NCI-H69 (cell line): ENCODE results near the gene KCNH1.
"Not testable (repeated sequence)": the region's sequence is repeated elsewhere in the genome, so short reads cannot be mapped to it uniquely, and the experiment has no call there.

Experiments used
- DNase-seq: peaks from one replicate; lab custom pipeline; 2025; lab: John Stamatoyannopoulos, UW

KCNH1 gene

DNA sequence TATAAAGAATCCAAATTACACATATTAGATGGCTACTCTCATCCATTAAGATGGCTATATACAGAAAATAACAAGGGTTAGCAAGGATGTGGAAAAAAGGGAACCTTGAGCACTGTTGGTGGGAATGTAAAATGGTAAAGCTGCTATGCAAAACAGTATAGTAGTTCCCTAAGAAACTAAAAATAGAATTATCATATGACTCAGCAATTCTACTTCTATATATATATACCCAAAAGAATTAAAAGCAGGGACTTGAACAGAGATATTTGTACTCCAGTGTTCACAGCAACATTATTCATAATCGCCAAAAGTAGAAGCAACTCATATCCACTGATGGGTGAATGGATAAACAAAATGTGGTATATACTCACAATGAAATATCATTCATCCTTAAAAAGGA, 126.1 kb downstream of the KCNH1 start:
- no peak for DNase-seq

GRCh38 chr1:210995931-210996330, 138.0 kb downstream of the KCNH1 start:
- not testable (repeated sequence) for DNase-seq

DNA sequence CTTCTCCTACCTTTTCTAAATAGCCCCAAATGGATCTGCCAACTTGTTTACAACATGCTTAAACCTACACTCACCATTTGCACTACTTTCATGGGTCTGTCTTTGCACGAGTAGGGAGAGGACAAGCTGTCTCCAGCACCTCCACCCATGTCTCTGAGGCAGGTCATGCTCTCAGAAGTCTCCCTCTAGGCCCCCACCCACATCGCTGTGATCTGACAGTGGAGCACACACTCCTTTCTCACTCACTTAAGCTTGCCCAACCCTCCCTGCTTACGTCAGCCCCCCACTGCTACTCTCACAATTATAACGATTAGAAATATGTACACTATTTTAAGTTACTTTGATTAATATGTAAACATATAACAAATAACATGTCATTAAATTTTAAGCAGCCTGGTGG, 141.1 kb downstream of the KCNH1 start:
- peak; percentile 22 for DNase-seq

- peak; percentile 66 for DNase-seq
Measured at GRCh38 chr1:210989905-210990304, 144.0 kb downstream of the KCNH1 start.

DNA sequence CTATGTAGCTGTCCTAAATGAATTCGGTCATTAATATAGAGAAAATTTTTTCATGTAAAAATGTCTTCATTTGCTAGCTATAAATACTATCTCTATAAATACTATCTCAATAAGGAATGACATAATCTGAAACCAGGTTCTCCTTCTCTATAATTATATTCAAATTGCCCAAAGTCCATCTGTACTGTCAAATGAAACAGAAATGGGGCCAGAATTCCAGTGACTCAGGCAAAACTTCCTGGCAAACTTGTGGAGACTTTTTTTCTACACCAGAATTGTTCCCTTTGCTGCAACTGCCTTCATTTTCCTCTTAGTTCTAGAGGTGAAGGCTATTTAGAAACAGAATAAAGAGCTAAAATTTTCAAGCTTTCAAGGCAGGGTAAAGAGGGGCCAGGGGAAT, 152.5 kb downstream of the KCNH1 start:
- no peak for DNase-seq

DNA sequence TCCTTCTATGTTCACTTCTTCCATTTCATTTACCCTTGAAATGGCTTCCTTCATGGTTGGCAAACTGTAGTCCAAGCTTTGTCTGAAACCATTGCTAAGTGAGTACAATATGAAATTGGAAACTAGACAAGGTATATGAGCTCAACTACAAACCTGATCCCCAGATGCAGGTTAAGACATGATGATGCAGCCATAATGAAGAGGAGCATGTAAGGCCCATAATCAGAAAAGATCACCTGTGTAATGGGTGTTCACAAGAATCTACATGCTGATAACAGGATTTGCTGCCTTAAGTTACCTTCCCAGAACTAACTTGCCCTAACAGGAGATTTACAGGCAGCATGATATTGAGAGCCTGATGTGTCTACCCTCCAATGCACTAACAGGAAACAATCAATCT, 153.9 kb downstream of the KCNH1 start:
- no peak for DNase-seq

DNA sequence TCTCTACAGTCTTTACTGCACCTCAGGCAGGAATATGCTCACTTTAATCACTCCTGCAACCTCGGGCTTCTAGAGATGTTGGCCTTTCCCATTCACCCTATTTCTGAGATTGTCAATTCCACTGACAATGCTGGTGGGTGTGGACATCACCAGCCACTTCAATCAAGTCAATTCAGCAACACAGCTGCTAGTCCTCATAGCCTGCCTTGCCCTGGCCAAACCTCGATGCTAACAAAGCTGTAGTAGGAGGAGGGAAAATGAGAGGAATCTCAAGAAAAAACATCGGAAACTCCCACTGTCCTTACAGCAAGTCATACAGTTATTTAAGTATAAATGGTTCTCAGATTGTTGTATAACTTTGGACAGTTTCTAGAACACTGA, 155.0 kb downstream of the KCNH1 start:
- no peak for DNase-seq

DNA sequence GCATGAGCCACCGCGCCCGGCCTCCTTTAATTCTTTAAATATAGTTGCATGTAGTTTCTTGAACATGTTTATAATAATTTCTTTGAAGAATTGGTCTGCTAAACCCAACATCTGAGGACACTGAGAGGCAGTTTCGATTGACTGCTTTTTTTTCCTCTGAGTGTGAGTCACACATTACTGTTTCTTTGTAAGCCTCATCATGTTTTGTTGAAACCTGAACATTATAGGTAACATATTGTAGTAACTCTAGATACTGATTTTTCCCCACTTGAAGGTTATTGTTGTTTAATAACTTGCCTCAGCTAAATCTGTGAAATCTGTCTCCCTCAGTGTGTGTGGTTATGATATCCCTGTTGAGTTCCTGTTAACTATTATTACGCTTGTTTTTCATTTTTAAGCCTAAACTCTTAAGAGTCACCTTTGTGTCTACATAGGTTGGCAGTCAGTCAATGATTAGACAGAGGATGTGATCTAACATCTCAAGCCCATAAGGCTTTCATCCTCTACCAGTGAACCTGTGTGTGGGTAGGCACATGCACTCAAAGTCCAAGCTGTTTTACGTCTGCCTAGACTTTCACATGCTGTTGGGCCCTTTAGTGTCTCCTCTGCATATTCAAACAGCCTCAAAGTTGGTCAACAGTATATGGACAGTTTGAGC, 155.5 kb downstream of the KCNH1 start:
- no peak for DNase-seq

GRCh38 chr1:210951279-210951678, 182.7 kb downstream of the KCNH1 start:
- peak; percentile 40 for DNase-seq

DNA sequence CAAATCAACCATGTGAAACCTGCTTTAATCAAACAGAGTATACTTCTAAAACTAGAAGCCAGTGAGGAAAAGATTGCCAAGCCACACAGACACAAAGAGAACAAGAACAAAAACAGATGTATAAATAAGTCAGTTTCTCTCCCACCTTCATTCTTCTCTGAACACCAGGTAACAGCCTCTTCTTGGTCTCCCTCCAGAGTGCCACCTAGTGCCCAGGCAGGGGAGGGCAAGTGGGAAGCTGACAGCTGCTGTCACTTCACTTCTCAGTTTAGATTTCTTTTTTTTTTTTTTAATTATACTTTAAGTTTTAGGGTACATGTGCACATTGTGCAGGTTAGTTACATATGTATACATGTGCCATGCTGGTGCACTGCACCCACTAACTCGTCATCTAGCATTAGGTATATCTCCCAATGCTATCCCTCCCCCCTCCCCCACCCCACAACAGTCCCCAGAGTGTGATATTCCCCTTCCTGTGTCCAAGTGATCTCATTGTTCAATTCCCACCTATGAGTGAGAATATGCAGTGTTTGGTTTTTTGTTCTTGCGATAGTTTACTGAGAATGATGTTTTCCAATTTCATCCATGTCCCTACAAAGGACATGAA, 183.9 kb downstream of the KCNH1 start:
- DNase-seq: peak; percentile 70

GRCh38 chr1:210949489-210949888, 184.5 kb downstream of the KCNH1 start:
- peak; percentile 47 for DNase-seq

- DNase-seq: peak; percentile 45
Measured at GRCh38 chr1:210949039-210949438, 184.9 kb downstream of the KCNH1 start.

GRCh38 chr1:210944252-210944651, 189.7 kb downstream of the KCNH1 start:
- peak; percentile 83 for DNase-seq

GRCh38 chr1:210942513-210942912, 191.4 kb downstream of the KCNH1 start:
- DNase-seq: no peak

GRCh38 chr1:210940081-210940617, 193.8 kb downstream of the KCNH1 start:
- DNase-seq: no peak

DNA sequence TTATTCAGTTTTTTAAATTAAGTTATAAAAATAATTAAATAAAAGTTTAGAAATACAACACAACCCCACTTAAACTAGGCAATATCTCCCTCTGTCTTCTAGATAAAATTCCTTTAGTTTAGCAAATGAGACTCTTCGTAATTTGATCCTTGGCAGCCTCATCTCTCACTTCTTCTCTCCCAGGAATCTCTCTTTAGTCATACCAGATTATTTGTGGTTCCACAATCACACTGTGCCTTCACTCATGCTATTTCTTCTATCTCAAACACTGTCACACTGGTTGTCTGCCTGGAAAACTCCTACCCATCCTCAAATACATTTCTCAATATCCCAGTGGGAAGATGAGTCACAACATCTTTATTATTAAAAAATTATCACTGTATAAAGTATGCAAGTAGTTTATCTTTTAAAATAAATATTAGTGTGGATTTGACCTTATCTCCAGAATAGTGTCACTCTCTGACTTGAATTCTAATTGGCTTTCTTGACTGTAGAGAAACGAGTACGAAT, 195.5 kb downstream of the KCNH1 start:
- DNase-seq: no peak

- DNase-seq: no peak
Measured at GRCh38 chr1:210937846-210938245, 196.1 kb downstream of the KCNH1 start.

DNA sequence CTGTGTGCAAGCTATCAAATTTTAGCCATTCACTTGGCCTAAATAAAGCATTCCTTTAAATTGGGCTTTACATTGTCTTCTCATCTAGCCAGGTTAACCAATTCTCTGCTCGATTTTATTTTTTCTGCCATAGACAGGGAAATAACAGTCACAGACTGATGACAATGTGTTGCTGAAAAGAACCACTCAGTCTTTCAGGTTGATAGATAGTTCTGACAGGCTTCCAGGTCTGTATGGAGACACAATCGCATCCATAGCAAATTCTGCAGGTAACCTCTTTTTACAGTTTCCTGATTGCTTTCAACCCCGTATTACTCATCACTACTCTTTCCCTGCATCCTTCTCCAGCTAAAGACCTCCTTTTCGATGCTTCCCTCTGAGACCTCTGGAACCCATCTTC, 198.0 kb downstream of the KCNH1 start:
- DNase-seq: no peak

DNA sequence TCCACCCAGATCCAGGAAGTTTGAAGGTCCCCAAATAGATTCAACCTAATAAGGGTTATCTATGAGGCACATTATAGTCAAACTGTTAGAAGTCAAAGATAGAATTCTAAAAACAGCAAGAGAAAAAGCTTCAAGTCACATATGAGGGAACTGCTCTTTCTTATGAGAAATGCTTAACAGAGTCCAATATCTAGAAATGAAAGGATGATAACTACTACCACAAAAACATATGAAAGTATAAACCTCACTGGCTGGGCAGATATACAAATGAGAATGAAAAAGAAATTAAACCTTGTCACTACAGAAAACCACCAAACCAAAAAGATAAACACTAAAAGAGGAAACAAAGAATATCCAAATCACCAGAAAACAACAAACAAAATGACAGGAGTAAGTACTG, 201.8 kb downstream of the KCNH1 start:
- DNase-seq: no peak

- no peak for DNase-seq
Measured at GRCh38 chr1:210922666-210923065, 211.3 kb downstream of the KCNH1 start.

DNA sequence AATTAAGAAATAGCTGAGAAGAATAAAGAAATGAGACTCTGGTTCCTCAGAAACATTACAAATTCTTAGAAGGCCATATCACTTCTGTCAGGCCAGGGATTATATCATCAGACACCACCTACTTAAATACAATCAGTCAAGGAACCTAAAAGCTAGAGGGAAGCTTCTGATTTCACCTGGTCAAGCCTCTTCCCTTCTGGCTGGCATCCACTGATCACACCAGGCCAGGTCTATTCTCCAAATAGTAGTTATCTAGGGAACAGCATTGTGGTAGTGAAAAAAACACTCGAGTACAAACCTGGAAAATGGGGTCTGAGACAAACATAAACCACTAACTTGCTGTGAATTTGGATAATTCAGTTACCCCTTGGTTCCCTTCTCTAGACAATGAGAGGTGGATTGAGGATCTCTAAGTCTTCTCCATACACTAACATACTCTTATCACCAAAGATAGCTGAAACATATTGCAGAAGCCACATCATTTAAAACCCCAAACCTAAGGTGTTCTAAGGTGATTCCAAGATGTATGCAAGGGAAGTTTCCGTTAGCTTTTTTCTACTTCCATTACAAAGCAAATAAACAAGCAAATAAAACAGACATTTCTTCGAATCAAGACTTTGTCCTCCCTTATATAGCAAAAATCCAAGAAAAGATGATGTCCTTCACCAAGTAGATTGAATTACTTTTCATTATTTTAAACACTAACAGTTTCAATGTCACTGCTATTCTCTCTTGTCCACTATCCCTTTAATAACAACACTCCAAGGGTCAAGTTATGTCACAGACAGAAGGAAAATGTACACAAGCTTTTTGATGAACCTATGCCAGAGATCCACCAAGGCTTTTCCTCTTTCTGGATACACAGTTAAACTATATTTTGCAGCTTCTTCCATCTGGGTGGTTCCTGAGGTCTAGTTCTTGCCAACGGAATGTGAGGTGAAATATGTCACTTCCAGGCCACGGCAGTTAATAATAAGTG, 212.9 kb downstream of the KCNH1 start:
- DNase-seq: no peak

GRCh38 chr1:210920258-210920657, 213.7 kb downstream of the KCNH1 start:
- no peak for DNase-seq
